SU-DHL-6 (cell line): ENCODE measurements around the gene WDR43.

ENCODE experiments used
- EZH2phosphoT487 ChIP-seq: fragments of 200-600 bp; sonication (generic), shearing (Covaris generic); conservative IDR thresholded peaks from 2 replicates; pipeline ENCODE4 v1.6.1; 2018; ENCODE audit warnings: mild to moderate bottlenecking, antibody characterized with exemption, low read length, moderate library complexity, mixed read lengths
- TF ChIP-seq, protein P1 (sequence below): fragments of 200-600 bp; sonication (generic); IDR thresholded peaks from one replicate; pipeline ENCODE4 v1.5.1; 2017; ENCODE audit warnings: antibody characterized with exemption, mild to moderate bottlenecking, low read length, moderate library complexity; ENCODE audit not compliant: insufficient read depth, poor library complexity, severe bottlenecking

DNA sequence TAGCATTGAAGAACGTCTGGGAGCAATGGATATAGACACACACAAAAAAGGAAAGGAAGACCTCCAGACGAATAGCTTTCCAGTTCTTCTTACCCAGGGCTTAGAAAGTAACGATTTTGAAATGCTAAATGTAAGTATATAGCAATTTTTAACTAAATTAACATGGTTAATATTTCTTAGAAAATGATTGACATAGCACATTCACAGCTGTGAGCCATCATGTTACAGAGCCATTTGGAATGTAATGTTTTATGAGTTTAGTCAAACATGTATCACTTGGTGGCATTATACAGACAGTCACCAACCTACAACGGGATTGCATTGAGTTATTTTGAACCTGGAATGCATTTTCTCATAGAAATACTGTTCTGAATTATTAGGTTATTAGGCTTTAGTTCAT lies 35.1 kb downstream of the WDR43 start:
- TF ChIP-seq, protein P1, sequence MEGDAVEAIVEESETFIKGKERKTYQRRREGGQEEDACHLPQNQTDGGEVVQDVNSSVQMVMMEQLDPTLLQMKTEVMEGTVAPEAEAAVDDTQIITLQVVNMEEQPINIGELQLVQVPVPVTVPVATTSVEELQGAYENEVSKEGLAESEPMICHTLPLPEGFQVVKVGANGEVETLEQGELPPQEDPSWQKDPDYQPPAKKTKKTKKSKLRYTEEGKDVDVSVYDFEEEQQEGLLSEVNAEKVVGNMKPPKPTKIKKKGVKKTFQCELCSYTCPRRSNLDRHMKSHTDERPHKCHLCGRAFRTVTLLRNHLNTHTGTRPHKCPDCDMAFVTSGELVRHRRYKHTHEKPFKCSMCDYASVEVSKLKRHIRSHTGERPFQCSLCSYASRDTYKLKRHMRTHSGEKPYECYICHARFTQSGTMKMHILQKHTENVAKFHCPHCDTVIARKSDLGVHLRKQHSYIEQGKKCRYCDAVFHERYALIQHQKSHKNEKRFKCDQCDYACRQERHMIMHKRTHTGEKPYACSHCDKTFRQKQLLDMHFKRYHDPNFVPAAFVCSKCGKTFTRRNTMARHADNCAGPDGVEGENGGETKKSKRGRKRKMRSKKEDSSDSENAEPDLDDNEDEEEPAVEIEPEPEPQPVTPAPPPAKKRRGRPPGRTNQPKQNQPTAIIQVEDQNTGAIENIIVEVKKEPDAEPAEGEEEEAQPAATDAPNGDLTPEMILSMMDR = no peak
- no peak for TF ChIP-seq EZH2phosphoT487
